A549 (cell line): ENCODE measurements around the gene COMMD7.

Source experiments
- BHLHE40 ChIP-seq: IDR thresholded peaks from 2 replicates; pipeline ENCODE4 v1.6.1; 2012; ENCODE audit warnings: low read depth, low read length, inconsistent platforms
- CEBPB ChIP-seq, 2 experiments: fragments of >200 bp in 1 of 2; sonication (Bioruptor Twin) in 1 of 2; formaldehyde crosslinking in 1 of 2; IDR thresholded peaks; 2 replicates each; pipeline ENCODE4 v1.6.1; 2012 to 2016
- CTCF ChIP-seq: fragments of >200 bp; sonication (Bioruptor Twin); formaldehyde crosslinking; IDR thresholded peaks from 3 replicates; pipeline ENCODE4 v1.5.1; 2016
- EP300 ChIP-seq, 2 experiments: fragments of >200 bp; sonication (Bioruptor Twin); formaldehyde crosslinking; IDR thresholded peaks; 2 replicates in 1 of 2; 3 replicates in 1 of 2; pipeline ENCODE4 v1.6.1; 2016 to 2017
- MAFK ChIP-seq: fragments of 450-650 bp; IDR thresholded peaks from 2 replicates; pipeline ENCODE4 v1.6.1; 2014; ENCODE audit not compliant: partially characterized antibody
- PHF8 ChIP-seq: fragments of 200-600 bp; sonication (generic); IDR thresholded peaks from 2 replicates; pipeline ENCODE4 v1.6.1; 2016; ENCODE audit warnings: low read depth, mild to moderate bottlenecking, antibody characterized with exemption, moderate library complexity, borderline replicate concordance
- POLR2A ChIP-seq: IDR thresholded peaks from 2 replicates; pipeline ENCODE4 v1.6.1; 2012; ENCODE audit warnings: mild to moderate bottlenecking, low read length
- POLR2AphosphoS2 ChIP-seq: conservative IDR thresholded peaks from 2 replicates; pipeline ENCODE4 v1.6.1; 2012; ENCODE audit warnings: low read length, improper control_type of control experiment, inconsistent platforms
- REST ChIP-seq: fragments of 200-600 bp; sonication (generic); IDR thresholded peaks from 2 replicates; pipeline ENCODE4 v1.6.1; 2016; ENCODE audit warnings: antibody characterized with exemption, mild to moderate bottlenecking, moderate library complexity
- RFX5 ChIP-seq: fragments of 450-650 bp; IDR thresholded peaks from 2 replicates; pipeline ENCODE4 v1.7.1; 2014; ENCODE audit warnings: antibody characterized with exemption, mild to moderate bottlenecking, moderate library complexity
- TF ChIP-seq, protein P1 (sequence below): IDR thresholded peaks from 2 replicates; pipeline ENCODE4 v1.6.1; 2012
- TF ChIP-seq, protein P2 (sequence below): IDR thresholded peaks from 2 replicates; pipeline ENCODE4 v1.6.1; 2012; ENCODE audit warnings: low read depth, borderline replicate concordance

GRCh38 chr20:32667027-32667426 is 76.2 kb downstream of the COMMD7 start:
- no peak for TF ChIP-seq CEBPB (IDR thresholded peaks at IDR 0.05)
- TF ChIP-seq, protein P1, sequence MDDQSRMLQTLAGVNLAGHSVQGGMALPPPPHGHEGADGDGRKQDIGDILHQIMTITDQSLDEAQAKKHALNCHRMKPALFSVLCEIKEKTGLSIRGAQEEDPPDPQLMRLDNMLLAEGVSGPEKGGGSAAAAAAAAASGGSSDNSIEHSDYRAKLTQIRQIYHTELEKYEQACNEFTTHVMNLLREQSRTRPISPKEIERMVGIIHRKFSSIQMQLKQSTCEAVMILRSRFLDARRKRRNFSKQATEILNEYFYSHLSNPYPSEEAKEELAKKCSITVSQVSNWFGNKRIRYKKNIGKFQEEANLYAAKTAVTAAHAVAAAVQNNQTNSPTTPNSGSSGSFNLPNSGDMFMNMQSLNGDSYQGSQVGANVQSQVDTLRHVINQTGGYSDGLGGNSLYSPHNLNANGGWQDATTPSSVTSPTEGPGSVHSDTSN = no peak
- no peak for TF ChIP-seq CTCF
- TF ChIP-seq RFX5 = no peak
- TF ChIP-seq MAFK = no peak
- TF ChIP-seq PHF8 = no peak
- no peak for TF ChIP-seq POLR2A
- TF ChIP-seq, protein P2, sequence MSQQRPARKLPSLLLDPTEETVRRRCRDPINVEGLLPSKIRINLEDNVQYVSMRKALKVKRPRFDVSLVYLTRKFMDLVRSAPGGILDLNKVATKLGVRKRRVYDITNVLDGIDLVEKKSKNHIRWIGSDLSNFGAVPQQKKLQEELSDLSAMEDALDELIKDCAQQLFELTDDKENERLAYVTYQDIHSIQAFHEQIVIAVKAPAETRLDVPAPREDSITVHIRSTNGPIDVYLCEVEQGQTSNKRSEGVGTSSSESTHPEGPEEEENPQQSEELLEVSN = no peak
- TF ChIP-seq POLR2AphosphoS2 = no peak
- no peak for TF ChIP-seq BHLHE40
- no peak for TF ChIP-seq REST
- no peak for TF ChIP-seq EP300 (IDR thresholded peaks at IDR 0.05)
